IMR-90 (cell line): ENCODE results near the gene AKT1S1. TPM values are rescaled to one million over a fixed set of nuclear protein-coding genes. Genes with fewer than 3 reads are reported as not detected.

Experiments
- ATAC-seq: fragments of 200-7000 bp; cut with Tn5 transposase; 2 replicates; pipeline ENCODE4 v1.9.1; 2020; ENCODE audit warnings: low read depth, mild to moderate bottlenecking, moderate library complexity
- BruUV-seq: library from RNA; stranded (reverse); fragments of 400-500 nt; replicated peaks from 2 replicates; lab custom pipeline; 2021; lab: Mats Ljungman, UMichigan
- CTCF ChIA-PET: fragments of 300-600 bp; formaldehyde crosslinking; extraction: SDS; loops from one replicate; lab custom pipeline; 2021; ENCODE audit warnings: antibody characterized with exemption; lab: Yijun Ruan, JAX
- POLR2A ChIA-PET: fragments of 300-600 bp; sonication (Branson Sonifier 250); formaldehyde crosslinking; loops from one replicate; lab custom pipeline; 2022; ENCODE audit warnings: antibody characterized with exemption; ENCODE audit not compliant: unreplicated experiment; lab: Charles Lee
- DNase-seq: peaks from one replicate; pipeline ENCODE4 v3.0.0; 2013
- H2AFZ ChIP-seq: replicated peaks from 2 replicates; pipeline ENCODE3; 2013; ENCODE audit warnings: low read length, mild to moderate bottlenecking; ENCODE audit not compliant: poor library complexity
- H2AK5ac ChIP-seq: 2 replicates; pipeline ENCODE4 v1.6.1; 2013; ENCODE audit warnings: low read depth, low read length, inconsistent platforms
- H2AK9ac ChIP-seq: replicated peaks from 2 replicates; pipeline ENCODE3; 2013; ENCODE audit warnings: mild to moderate bottlenecking, low read depth, low read length, moderate library complexity; ENCODE audit not compliant: poor library complexity
- H2BK120ac ChIP-seq: 2 replicates; pipeline ENCODE4 v1.6.1; 2013; ENCODE audit warnings: low read depth, low read length, inconsistent platforms
- H2BK15ac ChIP-seq: 3 replicates; pipeline ENCODE4 v1.6.1; 2013; ENCODE audit warnings: low read depth, low read length, inconsistent platforms
- H2BK20ac ChIP-seq: 2 replicates; pipeline ENCODE4 v1.6.1; 2013; ENCODE audit warnings: low read depth, mild to moderate bottlenecking, inconsistent platforms, low read length, moderate library complexity
- H2BK5ac ChIP-seq: 2 replicates; pipeline ENCODE4 v1.6.1; 2013; ENCODE audit warnings: mild to moderate bottlenecking, low read depth, low read length, inconsistent platforms; ENCODE audit not compliant: poor library complexity, severe bottlenecking
- H3K14ac ChIP-seq: replicated peaks from 2 replicates; pipeline ENCODE4 v1.6.1; 2013; ENCODE audit warnings: low read depth, low read length, inconsistent platforms
- H3K18ac ChIP-seq: 2 replicates; pipeline ENCODE4 v1.6.1; 2013; ENCODE audit warnings: low read depth, low read length, control low read depth
- H3K23ac ChIP-seq: 2 replicates; pipeline ENCODE4 v1.6.1; 2013; ENCODE audit warnings: low read depth, low read length, inconsistent platforms
- H3K27ac ChIP-seq: 2 replicates; pipeline ENCODE4 v1.5.1; 2013; ENCODE audit warnings: mild to moderate bottlenecking, control low read depth, low read length; ENCODE audit not compliant: insufficient read depth
- H3K27me3 ChIP-seq: 2 replicates; pipeline ENCODE4 v1.6.1; 2013; ENCODE audit warnings: low read length; ENCODE audit not compliant: control insufficient read depth, insufficient read depth
- H3K36me3 ChIP-seq: 2 replicates; pipeline ENCODE4 v1.6.1; 2013; ENCODE audit warnings: low read length, mixed read lengths; ENCODE audit not compliant: control insufficient read depth, insufficient read depth
- H3K4ac ChIP-seq: 2 replicates; pipeline ENCODE4 v1.6.1; 2013; ENCODE audit warnings: low read depth, low read length, inconsistent platforms
- H3K4me1 ChIP-seq: 2 replicates; pipeline ENCODE4 v1.6.1; 2013; ENCODE audit warnings: low read length, mixed read lengths; ENCODE audit not compliant: control insufficient read depth, insufficient read depth
- H3K4me2 ChIP-seq: 2 replicates; pipeline ENCODE4 v1.6.1; 2013; ENCODE audit warnings: low read depth, mild to moderate bottlenecking, control low read depth, low read length, moderate library complexity
- H3K4me3 ChIP-seq: 2 replicates; pipeline ENCODE4 v1.5.1; 2013; ENCODE audit warnings: low read depth, mild to moderate bottlenecking, control low read depth, low read length, moderate library complexity; ENCODE audit not compliant: insufficient read depth
- H3K56ac ChIP-seq: 2 replicates; pipeline ENCODE4 v1.6.1; 2013; ENCODE audit warnings: low read length, inconsistent platforms; ENCODE audit not compliant: insufficient read depth; ENCODE audit errors: extremely low read depth
- H3K79me1 ChIP-seq, 2 experiments: 2 replicates each; pipeline ENCODE4 v1.6.1; 2013; ENCODE audit warnings: low read length in 2 of 2, inconsistent platforms in 1 of 2, low read depth in 1 of 2
- H3K9ac ChIP-seq: 2 replicates; pipeline ENCODE4 v1.6.1; 2013; ENCODE audit warnings: low read depth, low read length, control low read depth
- H3K9me1 ChIP-seq: 2 replicates; pipeline ENCODE4 v1.6.1; 2013; ENCODE audit warnings: low read length, inconsistent platforms; ENCODE audit not compliant: insufficient read depth
- H3K9me3 ChIP-seq: 2 replicates; pipeline ENCODE4 v1.6.1; 2013; ENCODE audit warnings: low read length; ENCODE audit not compliant: control insufficient read depth, insufficient read depth
- H4K20me1 ChIP-seq: 2 replicates; pipeline ENCODE4 v1.6.1; 2013; ENCODE audit warnings: low read length, inconsistent platforms; ENCODE audit not compliant: insufficient read depth
- H4K5ac ChIP-seq: 2 replicates; pipeline ENCODE4 v1.6.1; 2013; ENCODE audit warnings: mild to moderate bottlenecking, low read depth, low read length, control low read depth
- H4K8ac ChIP-seq, 2 experiments: 2 replicates each; pipeline ENCODE4 v1.6.1; 2013; ENCODE audit warnings: low read depth in 2 of 2, low read length in 2 of 2, control low read depth in 1 of 2, inconsistent platforms in 1 of 2
- H4K91ac ChIP-seq: 2 replicates; pipeline ENCODE4 v1.6.1; 2013; ENCODE audit warnings: low read depth, low read length, inconsistent platforms; ENCODE audit not compliant: insufficient read depth
- CTCF ChIP-seq: conservative IDR thresholded peaks from 2 replicates; pipeline ENCODE4 v1.5.1; 2012; ENCODE audit warnings: mild to moderate bottlenecking, low read depth, low read length, improper control_type of control experiment
- ELK1 ChIP-seq: fragments of 150-350 bp; IDR thresholded peaks from 2 replicates; pipeline ENCODE4 v1.6.1; 2016; ENCODE audit warnings: low read depth, mild to moderate bottlenecking, low read length, moderate library complexity, borderline replicate concordance
- RFX5 ChIP-seq: IDR thresholded peaks from 2 replicates; pipeline ENCODE4 v1.8.0; 2012; ENCODE audit warnings: low read depth, mild to moderate bottlenecking, low read length, moderate library complexity
- SMC3 ChIP-seq: fragments of 150-350 bp; IDR thresholded peaks from 2 replicates; pipeline ENCODE4 v1.6.1; 2016; ENCODE audit warnings: low read depth, mild to moderate bottlenecking, antibody characterized with exemption, low read length, moderate library complexity
- WGBS, 2 experiments: methylation state at CpG; one replicate each; pipeline versions ENCODE4 v1.1.5 to v1.1.7; 2013; ENCODE audit warnings: missing lambda C conversion rate in 2 of 2; ENCODE audit not compliant: insufficient read length in 1 of 2; ENCODE audit errors: extremely low coverage in 2 of 2; 5-methylcytosine and 5-hydroxymethylcytosine counted together
- dilution Hi-C: fragments of 300-500 bp; cut with HindIII; formaldehyde crosslinking; loops from one replicate; pipeline ENCODE4 v1.14.3; 2018; ENCODE audit warnings: low sequenced_read_pairs; ENCODE audit not compliant: unreplicated experiment
- in situ Hi-C: fragments of 300-500 bp; cut with MboI; formaldehyde crosslinking; loops from 3 replicates; pipeline ENCODE4 v1.14.3; 2019; ENCODE audit warnings: low sequenced_read_pairs, inconsistent platforms, mixed read lengths
- intact Hi-C: fragments of 100-400 bp; cut with micrococcal nuclease; formaldehyde crosslinking; loops from 2 replicates; pipeline ENCODE4 v1.10.0; 2022
- polyA plus RNA-seq, 3 experiments: library from polyadenylated mRNA; depleted of rRNA; stranded (reverse); fragments of >200 nt; gene quantifications; 2 replicates each; pipeline ENCODE4 v1.2.3, GENCODE V29; 2012; ENCODE audit warnings: low replicate concordance in 1 of 3
- total RNA-seq: library from RNA; depleted of rRNA; stranded (reverse); fragments of >200 nt; gene quantifications from 2 replicates; pipeline ENCODE4 v1.2.3, GENCODE V29; 2012

Gene AKT1S1
- total and polyA plus RNA-seq, 2 of the 4 experiments (the other 2 are of a cell fraction) = 3.6 to 54.4 TPM

GRCh38 chr19:49860336-49861102, 16.6 kb downstream of the AKT1S1 start:
- no peak overlapping the region for H3K4me2 ChIP-seq
- intact Hi-C loops (no loop called here), dilution Hi-C loops (no loop called here), in situ Hi-C loops (no loop called here)
- H3K23ac ChIP-seq = no peak overlapping the region
- no peak overlapping the region for H2BK120ac ChIP-seq
- no peak overlapping the region for H3K14ac ChIP-seq
- H3K27ac ChIP-seq = no peak overlapping the region
- DNase-seq (no peak), ATAC-seq (no peak)
- no peak overlapping the region for H2BK5ac ChIP-seq
- H2BK20ac ChIP-seq = no peak overlapping the region
- peaks cover 80% of the 10 kb centered on the region for H3K36me3 ChIP-seq
- H3K79me1 ChIP-seq = peaks cover 16 to 75% of the 10 kb centered on the region in 2 experiments
- peak overlapping the region; percentile 31; the same call in 1 of the 2 replicates for H2AK5ac ChIP-seq
- peak overlapping the region; percentile 19 for H2AK9ac ChIP-seq
- H4K91ac ChIP-seq = no peak overlapping the region
- peak overlapping the region in 1 of 2 experiments; percentile 4; a peak in 1 of 4 replicates for H4K8ac ChIP-seq
- no TSS peak for BruUV-seq
- H2AFZ ChIP-seq = no peak overlapping the region
- no peak overlapping the region for H2BK15ac ChIP-seq
- WGBS, 2 experiments = 78% methylated on average over 9 of the region's 17 CpGs; no CpG with 5 or more reads in 1 of the 2 experiments
- peaks cover 11% of the 10 kb centered on the region for H3K4me1 ChIP-seq
- H4K5ac ChIP-seq = no peak overlapping the region
- H3K27me3 ChIP-seq = no peaks in the 10 kb centered on the region
- H3K56ac ChIP-seq = no peak overlapping the region
- H3K9ac ChIP-seq = no peak overlapping the region
- TF ChIP-seq CTCF (no peak), ELK1 (no peak), RFX5 (no peak), SMC3 (no peak)
- no peak overlapping the region for H3K4me3 ChIP-seq
- H3K9me3 ChIP-seq = no peaks in the 10 kb centered on the region
- peaks cover 7% of the 10 kb centered on the region for H3K9me1 ChIP-seq
- ChIA-PET CTCF (no interaction called here), POLR2A (interaction anchor here (0.5 kb wide), 1 partner anchor 390 kb away, joined by 3 read pairs; no protein-coding TSS in a partner anchor)
- H4K20me1 ChIP-seq = peaks cover 57% of the 10 kb centered on the region
- no peak overlapping the region for H3K4ac ChIP-seq
- no peak overlapping the region for H3K18ac ChIP-seq
